ENCODE results near the gene SMIM44. TPM values are rescaled to one million over a fixed set of nuclear protein-coding genes. Genes with fewer than 3 reads are reported as not detected.

Gene SMIM44
- total RNA-seq, 1 experiment from 2014 or later: not detected

DNA sequence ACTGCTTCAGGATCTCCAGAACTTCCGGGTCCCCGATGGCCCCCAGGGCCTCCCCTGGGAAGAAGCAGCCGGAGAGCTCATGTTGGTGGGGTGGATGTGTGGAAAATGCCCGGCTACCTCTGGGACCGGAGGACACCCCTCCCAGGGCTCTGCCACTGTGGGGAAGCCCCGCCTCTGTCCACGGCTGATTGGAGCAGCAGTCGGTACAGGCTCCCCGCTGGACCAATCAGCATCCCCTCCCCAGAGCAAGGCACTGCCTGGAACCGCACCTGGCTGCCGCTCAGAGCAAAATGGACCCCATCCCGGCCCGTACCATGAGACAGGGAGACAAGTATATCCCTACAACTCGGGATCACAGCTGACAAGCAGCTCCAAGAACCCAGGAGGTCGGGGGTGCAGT, 10.8 kb upstream of the SMIM44 start:
- H3K27ac ChIP-seq: no peak overlapping the region
- no peaks in the 10 kb centered on the region for H3K9me2 ChIP-seq (ENCODE audit: insufficient read depth)
- H4K20me1 ChIP-seq (ENCODE audit: insufficient read depth): no peaks in the 10 kb centered on the region
- no peak for TF ChIP-seq EZH2 (IDR thresholded peaks at IDR 0.05; ENCODE audit: low read depth)
- TF ChIP-seq, protein P1, sequence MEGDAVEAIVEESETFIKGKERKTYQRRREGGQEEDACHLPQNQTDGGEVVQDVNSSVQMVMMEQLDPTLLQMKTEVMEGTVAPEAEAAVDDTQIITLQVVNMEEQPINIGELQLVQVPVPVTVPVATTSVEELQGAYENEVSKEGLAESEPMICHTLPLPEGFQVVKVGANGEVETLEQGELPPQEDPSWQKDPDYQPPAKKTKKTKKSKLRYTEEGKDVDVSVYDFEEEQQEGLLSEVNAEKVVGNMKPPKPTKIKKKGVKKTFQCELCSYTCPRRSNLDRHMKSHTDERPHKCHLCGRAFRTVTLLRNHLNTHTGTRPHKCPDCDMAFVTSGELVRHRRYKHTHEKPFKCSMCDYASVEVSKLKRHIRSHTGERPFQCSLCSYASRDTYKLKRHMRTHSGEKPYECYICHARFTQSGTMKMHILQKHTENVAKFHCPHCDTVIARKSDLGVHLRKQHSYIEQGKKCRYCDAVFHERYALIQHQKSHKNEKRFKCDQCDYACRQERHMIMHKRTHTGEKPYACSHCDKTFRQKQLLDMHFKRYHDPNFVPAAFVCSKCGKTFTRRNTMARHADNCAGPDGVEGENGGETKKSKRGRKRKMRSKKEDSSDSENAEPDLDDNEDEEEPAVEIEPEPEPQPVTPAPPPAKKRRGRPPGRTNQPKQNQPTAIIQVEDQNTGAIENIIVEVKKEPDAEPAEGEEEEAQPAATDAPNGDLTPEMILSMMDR (conservative IDR thresholded peaks at IDR 0.05): no peak
- intact Hi-C loops (cut with micrococcal nuclease; ENCODE audit: unreplicated experiment): no loop called here
- H3K79me2 ChIP-seq (ENCODE audit: low read depth): peaks cover 10% of the 10 kb centered on the region
- H3K4me2 ChIP-seq: no peak overlapping the region
- no peak overlapping the region for H3K4me3 ChIP-seq
- ChIA-PET CTCF (no interaction called here), POLR2A (ENCODE audit: unreplicated experiment) (no interaction called here)
- no peaks in the 10 kb centered on the region for H3K9me3 ChIP-seq (ENCODE audit: insufficient read depth, low read depth)
- H3F3A ChIP-seq (ENCODE audit: insufficient read depth, low read depth): no peaks in the 10 kb centered on the region; the same call in 1 of the 2 replicates
- H3K4me1 ChIP-seq (replicated peaks; ENCODE audit: insufficient read depth): no peaks in the 10 kb centered on the region
- H3K27me3 ChIP-seq (ENCODE audit: insufficient read depth, low read depth): no peaks in the 10 kb centered on the region
- BruUV-seq (replicated peaks): no TSS peak
- no peaks in the 10 kb centered on the region for H3K36me3 ChIP-seq (ENCODE audit: low read depth)
- no peak overlapping the region for H2AFZ ChIP-seq
- no peak for DNase-seq

DNA sequence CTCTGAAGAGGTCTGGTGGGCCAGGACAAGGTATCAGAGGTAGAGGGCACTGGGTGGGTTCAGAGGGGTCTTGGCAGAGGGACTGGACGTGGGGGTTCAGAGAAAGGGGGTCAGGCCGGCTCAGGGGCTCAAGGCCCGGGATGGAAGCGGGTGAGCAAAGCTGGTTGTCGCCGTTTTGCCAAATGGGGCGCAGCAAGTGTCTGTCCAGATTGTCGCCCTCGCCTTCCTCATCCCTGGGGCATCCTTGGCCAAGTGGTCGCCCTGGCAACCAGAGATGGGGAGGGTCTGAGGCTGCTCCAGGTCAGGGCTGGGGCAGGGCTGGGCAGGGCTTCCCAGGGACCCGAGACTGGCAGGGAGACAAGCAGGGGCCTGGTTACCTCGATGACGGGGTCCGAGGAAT, 10.4 kb upstream of the SMIM44 start:
- CTCF ChIA-PET: no interaction called here
- H3K4me1 ChIP-seq (replicated peaks; ENCODE audit: insufficient read depth): no peaks in the 10 kb centered on the region
- intact Hi-C loops (cut with micrococcal nuclease; ENCODE audit: unreplicated experiment): no loop called here

DNA sequence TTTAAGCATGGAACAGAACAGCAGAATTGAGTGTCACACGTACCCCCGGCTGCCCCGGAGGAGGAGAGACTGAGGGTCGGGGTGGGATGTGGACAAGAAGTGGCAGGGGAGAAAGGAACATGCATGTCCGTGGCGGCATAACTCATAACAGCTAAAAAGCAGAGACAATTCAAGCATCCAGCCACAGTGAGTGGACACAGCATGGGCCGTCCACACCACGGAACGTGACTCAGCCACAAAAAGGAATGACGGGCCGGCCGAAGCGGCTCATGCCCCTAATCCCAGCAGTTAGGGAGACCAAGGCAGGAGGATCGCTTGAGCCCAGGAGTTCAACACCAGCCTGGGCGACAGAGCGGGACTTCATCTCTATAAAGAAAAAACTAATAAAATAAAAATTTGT, 9.7 kb upstream of the SMIM44 start:
- Histone ChIP-seq H4K20me1 (ENCODE audit: insufficient read depth) (no peaks in the 10 kb centered on the region), H3K27me3 (ENCODE audit: insufficient read depth, low read depth) (no peaks in the 10 kb centered on the region), H3K9me3 (ENCODE audit: insufficient read depth, low read depth) (no peaks in the 10 kb centered on the region), H3K4me2 (no peak overlapping the region), H3K4me1 (replicated peaks; ENCODE audit: insufficient read depth) (no peaks in the 10 kb centered on the region), H3K9me2 (ENCODE audit: insufficient read depth) (no peaks in the 10 kb centered on the region), H2AFZ (no peak overlapping the region), H3K36me3 (ENCODE audit: low read depth) (no peaks in the 10 kb centered on the region), H3K4me3 (no peak overlapping the region), H3K27ac (no peak overlapping the region), H3K79me2 (ENCODE audit: low read depth) (peaks cover 1% of the 10 kb centered on the region; the same call in 1 of the 2 replicates), H3F3A (ENCODE audit: insufficient read depth, low read depth) (no peaks in the 10 kb centered on the region; the same call in 1 of the 2 replicates)
- POLR2A ChIA-PET (ENCODE audit: unreplicated experiment): no interaction called here
- intact Hi-C loops (cut with micrococcal nuclease; ENCODE audit: unreplicated experiment): no loop called here
- TF ChIP-seq EZH2 (IDR thresholded peaks at IDR 0.05; ENCODE audit: low read depth): no peak
- TF ChIP-seq, protein P1 (conservative IDR thresholded peaks at IDR 0.05): no peak
- BruUV-seq (replicated peaks): no TSS peak
- no peak for DNase-seq
- CTCF ChIA-PET: no interaction called here

More for the DNA sequence above, 10.4 kb upstream of the SMIM44 start:
- POLR2A ChIA-PET (ENCODE audit: unreplicated experiment): no interaction called here
- Histone ChIP-seq H3K27ac (no peak overlapping the region), H3F3A (ENCODE audit: insufficient read depth, low read depth) (no peaks in the 10 kb centered on the region; the same call in 1 of the 2 replicates), H4K20me1 (ENCODE audit: insufficient read depth) (no peaks in the 10 kb centered on the region), H3K4me3 (no peak overlapping the region), H2AFZ (no peak overlapping the region), H3K36me3 (ENCODE audit: low read depth) (no peaks in the 10 kb centered on the region), H3K9me3 (ENCODE audit: insufficient read depth, low read depth) (no peaks in the 10 kb centered on the region), H3K9me2 (ENCODE audit: insufficient read depth) (no peaks in the 10 kb centered on the region), H3K79me2 (ENCODE audit: low read depth) (peaks cover 6% of the 10 kb centered on the region), H3K4me2 (no peak overlapping the region), H3K27me3 (ENCODE audit: insufficient read depth, low read depth) (no peaks in the 10 kb centered on the region)
- TF ChIP-seq, protein P1 (conservative IDR thresholded peaks at IDR 0.05): no peak
- TF ChIP-seq EZH2 (IDR thresholded peaks at IDR 0.05; ENCODE audit: low read depth): no peak
- BruUV-seq (replicated peaks): no TSS peak
- no peak for DNase-seq

Measured in PC-9 (cell line).